HEK293 (cell line): Measurements from ENCODE around the gene HOMER1.
A peak's percentile ranks its signal among the peaks of the same experiment; 100 is the strongest.

Experiments used
- CTCF ChIA-PET: fragments of 350-600 bp; formaldehyde crosslinking; extraction: SDS; loops from one replicate; lab custom pipeline; 2021; ENCODE audit warnings: antibody characterized with exemption; lab: Yijun Ruan, JAX
- POLR2A ChIA-PET: fragments of 300-600 bp; formaldehyde crosslinking; extraction: SDS; loops from one replicate; lab custom pipeline; 2020; ENCODE audit warnings: antibody characterized with exemption, inconsistent platforms; lab: Yijun Ruan, JAX
- H3K27ac ChIP-seq: fragments of 200-500 bp; sonication (Bioruptor generic); 2 replicates; pipeline ENCODE4 v1.5.1; 2014; ENCODE audit warnings: low read depth, low read length, control low read depth, inconsistent platforms; ENCODE audit errors: extremely low read depth
- H3K36me3 ChIP-seq, 2 experiments: fragments of 200-500 bp in 1 of 2; sonication (Bioruptor generic) in 1 of 2; 1 replicate in 1 of 2; 2 replicates in 1 of 2; pipeline ENCODE4 v1.5.1; 2014 to 2017; ENCODE audit warnings: inconsistent platforms in 2 of 2, low read length in 2 of 2; ENCODE audit not compliant: control insufficient read depth in 2 of 2, insufficient read depth in 1 of 2
- H3K4me1 ChIP-seq: fragments of 200-500 bp; sonication (Bioruptor generic); 2 replicates; pipeline ENCODE4 v1.5.1; 2014; ENCODE audit warnings: mild to moderate bottlenecking, low read length, inconsistent platforms; ENCODE audit not compliant: control insufficient read depth, insufficient read depth
- H3K4me3 ChIP-seq: 2 replicates; pipeline ENCODE4 v1.5.1; 2011; ENCODE audit warnings: low read depth, mild to moderate bottlenecking, control low read depth, low read length, moderate library complexity
- H3K9me3 ChIP-seq: fragments of 200-500 bp; sonication (Bioruptor generic); 2 replicates; pipeline ENCODE4 v1.5.1; 2014; ENCODE audit warnings: low read depth, low read length, inconsistent platforms; ENCODE audit not compliant: control insufficient read depth, insufficient read depth
- EGR2 ChIP-seq: fragments of 450-650 bp; formaldehyde crosslinking; IDR thresholded peaks from 2 replicates; pipeline ENCODE4 v1.5.1; 2016; ENCODE audit warnings: low read depth, missing biosample characterization, missing genetic modification characterization
- GLIS1 ChIP-seq: fragments of 450-650 bp; formaldehyde crosslinking; IDR thresholded peaks from 2 replicates; pipeline ENCODE4 v1.5.1; 2016; ENCODE audit warnings: missing biosample characterization, missing genetic modification characterization
- GLIS2 ChIP-seq: fragments of 450-650 bp; formaldehyde crosslinking; IDR thresholded peaks from 2 replicates; pipeline ENCODE4 v1.5.1; 2016; ENCODE audit warnings: missing biosample characterization, missing genetic modification characterization
- HOXC10 ChIP-seq: sonication (generic); formaldehyde crosslinking; IDR thresholded peaks from 2 replicates; pipeline ENCODE4 v1.8.1; 2023; ENCODE audit warnings: mild to moderate bottlenecking, missing genetic modification reagents
- KLF10 ChIP-seq: fragments of 450-650 bp; IDR thresholded peaks from 2 replicates; pipeline ENCODE4 v1.5.1; 2018; ENCODE audit warnings: missing biosample characterization, mild to moderate bottlenecking, missing genetic modification characterization
- KLF16 ChIP-seq: fragments of 450-650 bp; formaldehyde crosslinking; IDR thresholded peaks from 2 replicates; pipeline ENCODE4 v1.5.1; 2017; ENCODE audit warnings: missing biosample characterization, missing genetic modification characterization
- KLF9 ChIP-seq: fragments of 450-650 bp; formaldehyde crosslinking; IDR thresholded peaks from 2 replicates; pipeline ENCODE4 v1.5.1; 2016; ENCODE audit warnings: missing biosample characterization, missing genetic modification characterization, low read depth
- RBAK ChIP-seq: fragments of 450-650 bp; formaldehyde crosslinking; IDR thresholded peaks from 2 replicates; pipeline ENCODE4 v1.5.1; 2016; ENCODE audit warnings: missing biosample characterization, missing genetic modification characterization
- REPIN1 ChIP-seq: fragments of 450-650 bp; formaldehyde crosslinking; IDR thresholded peaks from 2 replicates; pipeline ENCODE4 v1.5.1; 2017; ENCODE audit warnings: missing biosample characterization, missing genetic modification characterization, low read depth
- ZBTB48 ChIP-seq: fragments of 450-650 bp; formaldehyde crosslinking; IDR thresholded peaks from 2 replicates; pipeline ENCODE4 v1.5.1; 2016; ENCODE audit warnings: missing biosample characterization, missing genetic modification characterization
- ZNF157 ChIP-seq: fragments of 450-650 bp; formaldehyde crosslinking; IDR thresholded peaks from 2 replicates; pipeline ENCODE4 v1.5.1; 2016; ENCODE audit warnings: missing biosample characterization, missing genetic modification characterization
- ZNF394 ChIP-seq: fragments of 450-650 bp; formaldehyde crosslinking; IDR thresholded peaks from 2 replicates; pipeline ENCODE4 v1.5.1; 2016; ENCODE audit warnings: missing biosample characterization, missing genetic modification characterization, mild to moderate bottlenecking, moderate library complexity, borderline replicate concordance
- ZNF624 ChIP-seq: fragments of 450-650 bp; formaldehyde crosslinking; IDR thresholded peaks from 2 replicates; pipeline ENCODE4 v1.5.1; 2017; ENCODE audit warnings: missing biosample characterization, missing genetic modification characterization
- ZNF658 ChIP-seq: fragments of 450-650 bp; formaldehyde crosslinking; IDR thresholded peaks from 2 replicates; pipeline ENCODE4; 2016; ENCODE audit warnings: missing biosample characterization, missing genetic modification characterization
- ZNF837 ChIP-seq: fragments of 450-650 bp; formaldehyde crosslinking; IDR thresholded peaks from 2 replicates; pipeline ENCODE4 v1.5.1; 2016; ENCODE audit warnings: missing biosample characterization, missing genetic modification characterization
- ZSCAN23 ChIP-seq: fragments of 450-650 bp; formaldehyde crosslinking; IDR thresholded peaks from 2 replicates; pipeline ENCODE4 v1.5.1; 2016; ENCODE audit warnings: missing biosample characterization, missing genetic modification characterization
- ZSCAN30 ChIP-seq: fragments of 450-650 bp; IDR thresholded peaks from 2 replicates; pipeline ENCODE4 v1.5.1; 2018; ENCODE audit warnings: missing biosample characterization, mild to moderate bottlenecking, missing genetic modification characterization, moderate library complexity
- TF ChIP-seq, protein P1 (sequence below): fragments of 450-650 bp; formaldehyde crosslinking; IDR thresholded peaks from 2 replicates; pipeline ENCODE4 v1.5.1; 2017; ENCODE audit warnings: missing biosample characterization, missing genetic modification characterization
- TF ChIP-seq, protein P2 (sequence below): fragments of 450-650 bp; formaldehyde crosslinking; IDR thresholded peaks from 2 replicates; pipeline ENCODE4 v1.5.1; 2017; ENCODE audit warnings: missing biosample characterization, missing genetic modification characterization
- TF ChIP-seq, protein P3 (sequence below): fragments of 450-650 bp; formaldehyde crosslinking; IDR thresholded peaks from 2 replicates; pipeline ENCODE4 v1.5.1; 2016; ENCODE audit warnings: missing biosample characterization, missing genetic modification characterization
- TF ChIP-seq, protein P4 (sequence below): fragments of 450-650 bp; formaldehyde crosslinking; IDR thresholded peaks from 2 replicates; pipeline ENCODE4 v1.5.1; 2016; ENCODE audit warnings: missing biosample characterization, missing genetic modification characterization
- TF ChIP-seq, protein P5 (sequence below): fragments of 450-650 bp; formaldehyde crosslinking; IDR thresholded peaks from 2 replicates; pipeline ENCODE4 v1.5.1; 2016; ENCODE audit warnings: missing biosample characterization, missing genetic modification characterization

HOMER1 gene

DNA sequence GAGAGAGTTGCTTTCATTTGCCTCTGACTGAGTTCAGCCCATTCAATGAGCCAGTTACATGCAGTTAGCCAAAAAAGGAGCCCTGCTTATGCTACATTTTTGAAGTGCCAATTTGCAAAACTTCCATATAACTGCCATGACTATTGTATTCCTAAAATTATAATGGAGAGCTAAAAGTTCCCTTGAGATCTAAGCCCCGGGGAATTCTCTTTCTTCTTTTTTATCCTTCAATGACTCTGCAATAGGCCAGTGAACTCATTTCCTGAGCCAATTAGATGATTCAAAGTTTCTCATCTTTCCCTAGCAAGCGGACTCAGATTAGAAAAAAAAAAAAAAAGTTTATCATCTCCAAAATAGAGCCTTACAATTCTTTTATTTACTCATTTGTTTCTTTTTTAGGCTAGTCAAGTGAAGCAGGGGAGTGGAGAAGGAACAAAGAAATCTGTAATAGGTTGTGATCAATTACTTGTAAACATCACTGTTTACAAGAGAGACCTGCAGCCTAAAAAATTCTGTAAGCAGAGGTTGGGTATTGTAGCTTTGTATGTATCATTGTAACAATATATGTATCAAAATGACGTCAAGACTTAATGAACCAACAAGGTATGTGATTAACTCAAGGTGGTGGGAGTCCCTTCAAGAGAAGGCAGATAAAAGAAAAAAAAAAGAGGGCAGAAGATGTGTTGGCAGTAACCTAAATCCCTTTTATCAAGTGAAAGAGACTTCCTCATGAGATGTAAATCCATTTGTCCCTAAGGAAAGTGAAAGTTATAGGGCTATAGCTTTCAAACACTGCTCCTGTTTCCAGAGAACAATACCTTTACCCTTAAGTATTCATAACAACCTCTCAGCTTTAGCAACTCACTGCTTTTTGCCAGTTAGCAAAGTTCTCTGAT lies 48.7 kb upstream of the HOMER1 start (continued):
- no peak for TF ChIP-seq ZSCAN30 (tag by site-specific recombination)
- TF ChIP-seq GLIS1 (tag by site-specific recombination) = no peak
- TF ChIP-seq REPIN1 (tag by site-specific recombination) = no peak
- TF ChIP-seq, protein P1, sequence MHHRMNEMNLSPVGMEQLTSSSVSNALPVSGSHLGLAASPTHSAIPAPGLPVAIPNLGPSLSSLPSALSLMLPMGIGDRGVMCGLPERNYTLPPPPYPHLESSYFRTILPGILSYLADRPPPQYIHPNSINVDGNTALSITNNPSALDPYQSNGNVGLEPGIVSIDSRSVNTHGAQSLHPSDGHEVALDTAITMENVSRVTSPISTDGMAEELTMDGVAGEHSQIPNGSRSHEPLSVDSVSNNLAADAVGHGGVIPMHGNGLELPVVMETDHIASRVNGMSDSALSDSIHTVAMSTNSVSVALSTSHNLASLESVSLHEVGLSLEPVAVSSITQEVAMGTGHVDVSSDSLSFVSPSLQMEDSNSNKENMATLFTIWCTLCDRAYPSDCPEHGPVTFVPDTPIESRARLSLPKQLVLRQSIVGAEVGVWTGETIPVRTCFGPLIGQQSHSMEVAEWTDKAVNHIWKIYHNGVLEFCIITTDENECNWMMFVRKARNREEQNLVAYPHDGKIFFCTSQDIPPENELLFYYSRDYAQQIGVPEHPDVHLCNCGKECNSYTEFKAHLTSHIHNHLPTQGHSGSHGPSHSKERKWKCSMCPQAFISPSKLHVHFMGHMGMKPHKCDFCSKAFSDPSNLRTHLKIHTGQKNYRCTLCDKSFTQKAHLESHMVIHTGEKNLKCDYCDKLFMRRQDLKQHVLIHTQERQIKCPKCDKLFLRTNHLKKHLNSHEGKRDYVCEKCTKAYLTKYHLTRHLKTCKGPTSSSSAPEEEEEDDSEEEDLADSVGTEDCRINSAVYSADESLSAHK (tag by site-specific recombination) = no peak
- 0 out of 2 replicates have a peak, but pooled peaks have one; percentile 20 for TF ChIP-seq ZBTB48
- TF ChIP-seq, protein P2, sequence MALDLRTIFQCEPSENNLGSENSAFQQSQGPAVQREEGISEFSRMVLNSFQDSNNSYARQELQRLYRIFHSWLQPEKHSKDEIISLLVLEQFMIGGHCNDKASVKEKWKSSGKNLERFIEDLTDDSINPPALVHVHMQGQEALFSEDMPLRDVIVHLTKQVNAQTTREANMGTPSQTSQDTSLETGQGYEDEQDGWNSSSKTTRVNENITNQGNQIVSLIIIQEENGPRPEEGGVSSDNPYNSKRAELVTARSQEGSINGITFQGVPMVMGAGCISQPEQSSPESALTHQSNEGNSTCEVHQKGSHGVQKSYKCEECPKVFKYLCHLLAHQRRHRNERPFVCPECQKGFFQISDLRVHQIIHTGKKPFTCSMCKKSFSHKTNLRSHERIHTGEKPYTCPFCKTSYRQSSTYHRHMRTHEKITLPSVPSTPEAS (tag by site-specific recombination) = no peak
- no peak for TF ChIP-seq GLIS2 (tag by site-specific recombination)
- no peak for TF ChIP-seq KLF9 (tag by site-specific recombination)
- no peak for TF ChIP-seq HOXC10
- 0 out of 2 replicates have a peak, but pooled peaks have one; percentile 27 for TF ChIP-seq EGR2 (tag by site-specific recombination)
- TF ChIP-seq ZSCAN23 (tag by site-specific recombination) = no peak
- TF ChIP-seq, protein P3, sequence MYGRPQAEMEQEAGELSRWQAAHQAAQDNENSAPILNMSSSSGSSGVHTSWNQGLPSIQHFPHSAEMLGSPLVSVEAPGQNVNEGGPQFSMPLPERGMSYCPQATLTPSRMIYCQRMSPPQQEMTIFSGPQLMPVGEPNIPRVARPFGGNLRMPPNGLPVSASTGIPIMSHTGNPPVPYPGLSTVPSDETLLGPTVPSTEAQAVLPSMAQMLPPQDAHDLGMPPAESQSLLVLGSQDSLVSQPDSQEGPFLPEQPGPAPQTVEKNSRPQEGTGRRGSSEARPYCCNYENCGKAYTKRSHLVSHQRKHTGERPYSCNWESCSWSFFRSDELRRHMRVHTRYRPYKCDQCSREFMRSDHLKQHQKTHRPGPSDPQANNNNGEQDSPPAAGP (tag by site-specific recombination) = no peak
- TF ChIP-seq ZNF658 (tag by site-specific recombination) = no peak
- TF ChIP-seq KLF10 (tag by site-specific recombination) = 0 out of 2 replicates have a peak, but pooled peaks have one; percentile 27
- no peak for TF ChIP-seq ZNF157
- TF ChIP-seq, all 188 proteins: peak for 14

DNA sequence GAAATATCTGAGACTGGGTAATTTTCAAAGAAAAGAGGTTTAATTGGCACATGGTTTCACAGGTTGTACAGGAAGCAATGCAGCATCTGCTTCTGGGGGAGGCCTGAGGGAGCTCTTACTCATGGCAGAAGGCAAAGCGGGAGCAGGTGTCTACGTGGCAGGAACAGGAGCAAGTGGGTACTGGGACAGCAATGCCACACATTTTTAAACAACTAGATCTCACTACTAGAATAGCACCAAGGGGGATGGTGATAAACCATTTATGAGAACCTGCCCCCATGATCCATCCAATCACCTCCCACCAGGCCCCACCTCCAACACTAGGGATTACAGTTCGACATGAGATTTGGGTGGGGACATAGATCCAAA lies 47.6 kb upstream of the HOMER1 start:
- CTCF ChIA-PET = interaction anchor here (0.5 kb wide), 1 partner anchor 1034 kb away, joined by 4 read pairs; no protein-coding TSS in a partner anchor
- H3K27ac ChIP-seq = no peak overlapping the region
- no peaks in the 10 kb centered on the region for H3K36me3 ChIP-seq
- TF ChIP-seq ZNF394 (tag by site-specific recombination) (no peak), ZNF837 (tag by site-specific recombination) (no peak), KLF16 (no peak), RBAK (tag by site-specific recombination) (no peak), ZNF624 (no peak)
- TF ChIP-seq, protein P4, sequence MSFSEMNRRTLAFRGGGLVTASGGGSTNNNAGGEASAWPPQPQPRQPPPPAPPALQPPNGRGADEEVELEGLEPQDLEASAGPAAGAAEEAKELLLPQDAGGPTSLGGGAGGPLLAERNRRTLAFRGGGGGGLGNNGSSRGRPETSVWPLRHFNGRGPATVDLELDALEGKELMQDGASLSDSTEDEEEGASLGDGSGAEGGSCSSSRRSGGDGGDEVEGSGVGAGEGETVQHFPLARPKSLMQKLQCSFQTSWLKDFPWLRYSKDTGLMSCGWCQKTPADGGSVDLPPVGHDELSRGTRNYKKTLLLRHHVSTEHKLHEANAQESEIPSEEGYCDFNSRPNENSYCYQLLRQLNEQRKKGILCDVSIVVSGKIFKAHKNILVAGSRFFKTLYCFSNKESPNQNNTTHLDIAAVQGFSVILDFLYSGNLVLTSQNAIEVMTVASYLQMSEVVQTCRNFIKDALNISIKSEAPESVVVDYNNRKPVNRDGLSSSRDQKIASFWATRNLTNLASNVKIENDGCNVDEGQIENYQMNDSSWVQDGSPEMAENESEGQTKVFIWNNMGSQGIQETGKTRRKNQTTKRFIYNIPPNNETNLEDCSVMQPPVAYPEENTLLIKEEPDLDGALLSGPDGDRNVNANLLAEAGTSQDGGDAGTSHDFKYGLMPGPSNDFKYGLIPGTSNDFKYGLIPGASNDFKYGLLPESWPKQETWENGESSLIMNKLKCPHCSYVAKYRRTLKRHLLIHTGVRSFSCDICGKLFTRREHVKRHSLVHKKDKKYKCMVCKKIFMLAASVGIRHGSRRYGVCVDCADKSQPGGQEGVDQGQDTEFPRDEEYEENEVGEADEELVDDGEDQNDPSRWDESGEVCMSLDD (tag by site-specific recombination) = no peak
- TF ChIP-seq, protein P5, sequence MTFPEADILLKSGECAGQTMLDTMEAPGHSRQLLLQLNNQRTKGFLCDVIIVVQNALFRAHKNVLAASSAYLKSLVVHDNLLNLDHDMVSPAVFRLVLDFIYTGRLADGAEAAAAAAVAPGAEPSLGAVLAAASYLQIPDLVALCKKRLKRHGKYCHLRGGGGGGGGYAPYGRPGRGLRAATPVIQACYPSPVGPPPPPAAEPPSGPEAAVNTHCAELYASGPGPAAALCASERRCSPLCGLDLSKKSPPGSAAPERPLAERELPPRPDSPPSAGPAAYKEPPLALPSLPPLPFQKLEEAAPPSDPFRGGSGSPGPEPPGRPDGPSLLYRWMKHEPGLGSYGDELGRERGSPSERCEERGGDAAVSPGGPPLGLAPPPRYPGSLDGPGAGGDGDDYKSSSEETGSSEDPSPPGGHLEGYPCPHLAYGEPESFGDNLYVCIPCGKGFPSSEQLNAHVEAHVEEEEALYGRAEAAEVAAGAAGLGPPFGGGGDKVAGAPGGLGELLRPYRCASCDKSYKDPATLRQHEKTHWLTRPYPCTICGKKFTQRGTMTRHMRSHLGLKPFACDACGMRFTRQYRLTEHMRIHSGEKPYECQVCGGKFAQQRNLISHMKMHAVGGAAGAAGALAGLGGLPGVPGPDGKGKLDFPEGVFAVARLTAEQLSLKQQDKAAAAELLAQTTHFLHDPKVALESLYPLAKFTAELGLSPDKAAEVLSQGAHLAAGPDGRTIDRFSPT (tag by site-specific recombination) = no peak
- TF ChIP-seq, all 188 proteins: peak for 0
- Histone ChIP-seq H3K9me3 (no peaks in the 10 kb centered on the region), H3K4me3 (no peak overlapping the region), H3K4me1 (peaks cover 7% of the 10 kb centered on the region)
- POLR2A ChIA-PET = no interaction called here
